ENCODE measurements around the gene TMEM91. TPM values are rescaled to one million over a fixed set of nuclear protein-coding genes. Genes with fewer than 3 reads are reported as not detected.
A peak's percentile ranks its signal among the peaks of the same experiment; 100 is the strongest.

Gene TMEM91
- total RNA-seq, 4 donors from 2014 or later = 5.0 to 14.9 (median 9.0) TPM

DNA sequence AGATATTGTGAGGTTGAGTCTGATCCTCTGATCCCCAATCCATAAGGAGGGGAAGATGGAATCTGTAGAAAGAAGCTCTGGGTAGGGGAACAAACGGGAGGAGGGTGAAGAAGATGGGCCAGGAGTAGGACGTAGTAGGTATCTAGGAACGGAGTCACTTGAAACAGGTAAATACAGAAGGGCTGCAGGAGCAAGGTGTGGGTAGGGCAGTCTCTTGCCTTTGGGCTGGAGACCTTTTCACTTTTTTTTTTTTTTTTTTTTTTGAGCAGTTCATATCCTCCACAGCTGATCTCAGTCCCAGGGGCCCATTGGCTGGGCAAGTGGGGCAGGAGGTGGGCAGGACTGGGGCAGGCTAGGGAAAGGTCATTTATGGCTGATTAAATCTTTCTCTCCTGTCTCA is 22.8 kb downstream of the TMEM91 start:
- no peaks in the 10 kb centered on the region for H3K27me3 ChIP-seq
- H3K36me3 ChIP-seq = no peaks in the 10 kb centered on the region
- 83 to 84% methylated on average over 3 of the region's 3 CpGs for WGBS, 2 donors
- H3K4me1 ChIP-seq = peaks cover 27 to 33% of the 10 kb centered on the region in 2 donors
- no peak for DNase-seq
- no peak for TF ChIP-seq POLR2A (IDR thresholded peaks at IDR 0.05)
- no peak overlapping the region for H3K27ac ChIP-seq
- no peaks in the 10 kb centered on the region for H3K9me3 ChIP-seq
- H3K4me3 ChIP-seq (replicated peaks in 1 of 3) = no peak overlapping the region
- intact Hi-C loops (cut with DNase I) = no loop called here

- DNase-seq = no peak
- intact Hi-C loops (cut with DNase I) = no loop called here
- Histone ChIP-seq H3K36me3 (no peaks in the 10 kb centered on the region), H3K4me3 (replicated peaks in 1 of 3) (no peak overlapping the region), H3K9me3 (no peaks in the 10 kb centered on the region), H3K4me1 (peaks cover 27 to 38% of the 10 kb centered on the region in 2 donors), H3K27me3 (no peaks in the 10 kb centered on the region), H3K27ac (no peak overlapping the region)
- TF ChIP-seq POLR2A (IDR thresholded peaks at IDR 0.05) = no peak
- TF ChIP-seq, protein P1, sequence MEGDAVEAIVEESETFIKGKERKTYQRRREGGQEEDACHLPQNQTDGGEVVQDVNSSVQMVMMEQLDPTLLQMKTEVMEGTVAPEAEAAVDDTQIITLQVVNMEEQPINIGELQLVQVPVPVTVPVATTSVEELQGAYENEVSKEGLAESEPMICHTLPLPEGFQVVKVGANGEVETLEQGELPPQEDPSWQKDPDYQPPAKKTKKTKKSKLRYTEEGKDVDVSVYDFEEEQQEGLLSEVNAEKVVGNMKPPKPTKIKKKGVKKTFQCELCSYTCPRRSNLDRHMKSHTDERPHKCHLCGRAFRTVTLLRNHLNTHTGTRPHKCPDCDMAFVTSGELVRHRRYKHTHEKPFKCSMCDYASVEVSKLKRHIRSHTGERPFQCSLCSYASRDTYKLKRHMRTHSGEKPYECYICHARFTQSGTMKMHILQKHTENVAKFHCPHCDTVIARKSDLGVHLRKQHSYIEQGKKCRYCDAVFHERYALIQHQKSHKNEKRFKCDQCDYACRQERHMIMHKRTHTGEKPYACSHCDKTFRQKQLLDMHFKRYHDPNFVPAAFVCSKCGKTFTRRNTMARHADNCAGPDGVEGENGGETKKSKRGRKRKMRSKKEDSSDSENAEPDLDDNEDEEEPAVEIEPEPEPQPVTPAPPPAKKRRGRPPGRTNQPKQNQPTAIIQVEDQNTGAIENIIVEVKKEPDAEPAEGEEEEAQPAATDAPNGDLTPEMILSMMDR (IDR thresholded peaks at IDR 0.05) = no peak
- 91 to 93% methylated on average over 2 of the region's 2 CpGs for WGBS, 2 donors
Observed at GRCh38 chr19:41399525-41399924, 23.2 kb downstream of the TMEM91 start.

- no peak for DNase-seq
- H3K4me3 ChIP-seq (replicated peaks in 1 of 3) = no peak overlapping the region
- H3K27me3 ChIP-seq = no peaks in the 10 kb centered on the region
- WGBS, 2 donors = 69 to 74% methylated on average over 4 of the region's 4 CpGs
- H3K4me1 ChIP-seq = peaks cover 26 to 52% of the 10 kb centered on the region in 2 donors
- no peak overlapping the region for H3K27ac ChIP-seq
- TF ChIP-seq, protein P1 (IDR thresholded peaks at IDR 0.05) = no peak
- TF ChIP-seq POLR2A (IDR thresholded peaks at IDR 0.05) = no peak
- intact Hi-C loops (cut with DNase I) = no loop called here
- no peaks in the 10 kb centered on the region for H3K36me3 ChIP-seq
- H3K9me3 ChIP-seq = no peaks in the 10 kb centered on the region
Observed at GRCh38 chr19:41401483-41401882, 25.1 kb downstream of the TMEM91 start.

- no peaks in the 10 kb centered on the region for H3K27me3 ChIP-seq
- H3K36me3 ChIP-seq = no peaks in the 10 kb centered on the region
- H3K27ac ChIP-seq = no peak overlapping the region
- no peak overlapping the region for H3K4me3 ChIP-seq (replicated peaks in 1 of 3)
- intact Hi-C loops (cut with DNase I) = no loop called here
- DNase-seq = no peak
- no peak for TF ChIP-seq POLR2A (IDR thresholded peaks at IDR 0.05)
- TF ChIP-seq, protein P1 (IDR thresholded peaks at IDR 0.05) = no peak
- peaks cover 23 to 54% of the 10 kb centered on the region in 2 donors for H3K4me1 ChIP-seq
- H3K9me3 ChIP-seq = no peaks in the 10 kb centered on the region
- WGBS, 2 donors = 80 to 82% methylated on average over 3 of the region's 3 CpGs
Observed at GRCh38 chr19:41402010-41402409, 25.7 kb downstream of the TMEM91 start.

DNA sequence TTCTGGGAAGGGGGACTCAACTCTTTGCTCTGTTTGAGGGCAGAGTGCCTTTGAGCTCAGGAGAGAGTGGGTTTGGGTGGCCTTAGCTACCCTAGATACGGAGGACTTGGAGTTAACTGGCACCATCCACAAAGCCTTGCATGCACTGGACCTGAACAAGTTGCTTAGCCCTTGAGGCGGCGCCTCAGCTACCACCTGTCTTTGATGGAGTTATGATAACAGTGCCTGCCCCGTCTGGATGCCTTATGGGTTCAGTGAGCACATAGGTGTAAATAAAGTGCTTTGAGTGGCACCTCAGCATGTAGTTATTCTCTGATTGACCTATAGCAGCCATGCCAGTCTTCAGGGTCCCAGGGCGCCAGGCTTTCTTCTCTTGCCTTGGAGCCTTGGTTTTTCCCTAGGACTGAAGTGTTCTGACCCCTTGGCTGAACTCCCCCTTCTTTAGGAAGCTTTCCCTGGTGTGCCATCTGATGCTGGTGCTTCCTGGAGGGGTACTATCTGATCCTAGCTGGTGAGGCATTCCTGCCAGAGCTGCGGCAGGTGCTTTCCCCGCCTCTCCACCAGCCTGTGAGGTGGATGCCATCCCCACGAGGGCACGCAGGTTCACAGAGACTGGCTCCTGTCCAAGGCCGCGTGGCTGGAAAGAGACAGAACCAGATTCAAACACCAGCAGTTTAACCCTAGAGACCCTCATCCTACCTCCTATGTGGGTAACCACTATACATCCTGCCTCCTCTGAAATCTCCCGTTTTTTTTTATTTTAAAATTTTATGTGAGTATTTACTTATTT is 27.0 kb downstream of the TMEM91 start:
- 31 to 39% methylated on average over 12 of the region's 12 CpGs for whole genome bisulfite sequencing, 2 donors
- no peak for TF ChIP-seq POLR2A (IDR thresholded peaks at IDR 0.05)
- TF ChIP-seq, protein P1 (IDR thresholded peaks at IDR 0.05) = no peak
- Histone ChIP-seq H3K4me1 (peaks cover 28 to 66% of the 10 kb centered on the region in 2 donors), H3K36me3 (no peaks in the 10 kb centered on the region), H3K9me3 (no peaks in the 10 kb centered on the region), H3K27ac (peak overlapping the region in 2 of 3 donors; percentile 26 to 45), H3K27me3 (no peaks in the 10 kb centered on the region), H3K4me3 (replicated peaks in 1 of 3) (no peak overlapping the region)
- peak; percentile 64 to 74 for DNase-seq
- intact Hi-C loops (cut with DNase I) = no loop called here
